ENCODE data around the gene ZNF689.
"Not testable (repeated sequence)": the region's sequence is repeated elsewhere in the genome, so short reads cannot be mapped to it uniquely, and the experiment has no call there.

The ZNF689 gene

GRCh38 chr16:30590869-30591268 is 19.3 kb downstream of the ZNF689 start:
- DNase-seq, result not testable (repeated sequence)

- DNase-seq, result not testable (repeated sequence)
Observed at GRCh38 chr16:30589582-30589981, 20.6 kb downstream of the ZNF689 start.

- no peak for DNase-seq
Observed at GRCh38 chr16:30588651-30589050, 21.5 kb downstream of the ZNF689 start.

GRCh38 chr16:30585400-30586191 is 24.6 kb downstream of the ZNF689 start, which contains the start of gene ZNF785:
ZNF785 (minus strand) TSS chr16:30585697; CDS start chr16:30585611, 86 bp downstream.
- DNase-seq, result peak; percentile 84

GRCh38 chr16:30585022-30585399 is 25.2 kb downstream of the ZNF689 start:
- no peak for DNase-seq

GRCh38 chr16:30582611-30583340 is 27.4 kb downstream of the ZNF689 start:
- no peak for DNase-seq

- DNase-seq, result no peak
Observed at GRCh38 chr16:30581457-30581856, 28.7 kb downstream of the ZNF689 start.

GRCh38 chr16:30574678-30575077 is 35.5 kb downstream of the ZNF689 start:
- DNase-seq, result no peak

GRCh38 chr16:30571445-30572322 is 38.5 kb downstream of the ZNF689 start, which contains the start of gene ZNF688:
ZNF688 (minus strand) TSS chr16:30571714; CDS start chr16:30571629, 85 bp downstream.
- peak; percentile 91 for DNase-seq

GRCh38 chr16:30570636-30571444 is 39.3 kb downstream of the ZNF689 start:
- DNase-seq, result no peak

GRCh38 chr16:30569746-30570635 is 40.2 kb downstream of the ZNF689 start:
- no peak for DNase-seq

GRCh38 chr16:30569281-30569680 is 40.9 kb downstream of the ZNF689 start:
- DNase-seq, result no peak

GRCh38 chr16:30567991-30568638 is 42.1 kb downstream of the ZNF689 start:
- DNase-seq, result no peak

GRCh38 chr16:30567160-30567990 is 42.8 kb downstream of the ZNF689 start:
- DNase-seq, result no peak

- no peak for DNase-seq
Observed at GRCh38 chr16:30566531-30566930, 43.7 kb downstream of the ZNF689 start.

- DNase-seq, result no peak
Observed at GRCh38 chr16:30565984-30566383, 44.2 kb downstream of the ZNF689 start.

- DNase-seq, result no peak
Observed at GRCh38 chr16:30565526-30565925, 44.7 kb downstream of the ZNF689 start.

- no peak for DNase-seq
Observed at GRCh38 chr16:30562021-30562420, 48.2 kb downstream of the ZNF689 start.

GRCh38 chr16:30561089-30561816 is 48.9 kb downstream of the ZNF689 start:
- no peak for DNase-seq
